Vagina (tissue), 2 donors: ENCODE results near the gene ZDHHC5. TPM values are rescaled to one million over a fixed set of nuclear protein-coding genes. Genes with fewer than 3 reads are reported as not detected.

Experiments
- DNase-seq, 2 donors: peaks; one replicate each; pipeline ENCODE4 v3.0.0-alpha.2; 2017; ENCODE audit errors: extremely low spot score in 2 of 2
- H3K27ac ChIP-seq: fragments of 200-600 bp; sonication (generic); one replicate; pipeline ENCODE4 v1.5.1; 2019
- H3K27me3 ChIP-seq: fragments of 200-600 bp; sonication (generic); one replicate; pipeline ENCODE4 v1.5.1; 2019
- H3K36me3 ChIP-seq, 2 donors: fragments of 200-600 bp; sonication (generic); one replicate each; pipeline ENCODE4 v1.5.1; 2017 to 2019
- H3K4me1 ChIP-seq: fragments of 200-600 bp; sonication (generic); one replicate; pipeline ENCODE4 v1.5.1; 2019
- H3K4me3 ChIP-seq, 2 donors: fragments of 200-600 bp; sonication (generic); 1 replicate in 1 of 2; 2 replicates in 1 of 2; pipeline ENCODE4 v1.5.1; 2016 to 2019
- H3K9me3 ChIP-seq: fragments of 200-600 bp; sonication (generic); one replicate; pipeline ENCODE4 v1.5.1; 2019
- POLR2A ChIP-seq, 2 donors: fragments of 450-650 bp; IDR thresholded peaks; one replicate each; pipeline ENCODE4 v1.6.1; 2017; ENCODE audit warnings: antibody characterized with exemption in 2 of 2, mild to moderate bottlenecking in 2 of 2, moderate library complexity in 2 of 2
- POLR2AphosphoS5 ChIP-seq, 2 donors: sonication (generic); formaldehyde crosslinking; IDR thresholded peaks; one replicate each; pipeline ENCODE4 v1.9.0; 2017; ENCODE audit warnings: antibody characterized with exemption in 2 of 2, mild to moderate bottlenecking in 2 of 2, low read depth in 1 of 2; ENCODE audit not compliant: insufficient read depth in 1 of 2
- intact Hi-C: fragments of 100-400 bp; cut with DNase I; formaldehyde crosslinking; loops from one replicate; pipeline ENCODE4 v1.15.1; 2023
- total RNA-seq: library from RNA; depleted of rRNA; stranded (reverse); fragments of >200 nt; gene quantifications from one replicate; pipeline ENCODE4 v1.2.3, GENCODE V29; 2016
- TF ChIP-seq, protein P1 (sequence below), 3 experiments: fragments of 450-650 bp in 2 of 3; fragments of 200-600 bp in 1 of 3; sonication (generic) in 1 of 3; IDR thresholded peaks; one replicate each; pipeline ENCODE4 v1.5.1; 2017 to 2019; ENCODE audit warnings: antibody characterized with exemption in 3 of 3, mild to moderate bottlenecking in 2 of 3, moderate library complexity in 2 of 3

Gene ZDHHC5
- total RNA-seq, 1 donor from 2014 or later: 46.2 TPM

DNA sequence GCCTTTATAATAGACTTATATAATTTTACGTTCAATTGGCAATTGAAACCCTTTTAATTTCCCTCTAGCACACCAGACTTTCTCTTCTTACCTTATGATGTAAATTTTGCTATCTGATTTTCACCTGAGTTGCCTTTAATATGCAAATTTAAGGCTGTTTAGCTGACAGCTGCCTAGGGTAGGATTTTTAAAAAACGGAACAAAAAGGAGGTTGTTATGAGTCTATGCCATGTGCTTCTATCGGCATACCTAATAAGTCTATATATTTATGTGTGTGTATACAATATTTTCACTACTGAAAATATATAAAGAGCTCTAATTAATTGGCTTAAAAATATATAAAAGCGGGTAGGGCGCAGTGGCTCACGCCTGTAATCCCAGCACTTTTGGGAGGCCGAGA, 61.6 kb downstream of the ZDHHC5 start:
- Histone ChIP-seq H3K27me3 (no peaks in the 10 kb centered on the region), H3K4me3 (no peak overlapping the region), H3K4me1 (peaks cover 4% of the 10 kb centered on the region), H3K27ac (no peak overlapping the region), H3K36me3 (no peaks in the 10 kb centered on the region), H3K9me3 (no peaks in the 10 kb centered on the region)
- TF ChIP-seq POLR2A (IDR thresholded peaks at IDR 0.05) (no peak), POLR2AphosphoS5 (IDR thresholded peaks at IDR 0.05; ENCODE audit: insufficient read depth in 1 of 2, low read depth in 1 of 2) (no peak)
- TF ChIP-seq, protein P1, sequence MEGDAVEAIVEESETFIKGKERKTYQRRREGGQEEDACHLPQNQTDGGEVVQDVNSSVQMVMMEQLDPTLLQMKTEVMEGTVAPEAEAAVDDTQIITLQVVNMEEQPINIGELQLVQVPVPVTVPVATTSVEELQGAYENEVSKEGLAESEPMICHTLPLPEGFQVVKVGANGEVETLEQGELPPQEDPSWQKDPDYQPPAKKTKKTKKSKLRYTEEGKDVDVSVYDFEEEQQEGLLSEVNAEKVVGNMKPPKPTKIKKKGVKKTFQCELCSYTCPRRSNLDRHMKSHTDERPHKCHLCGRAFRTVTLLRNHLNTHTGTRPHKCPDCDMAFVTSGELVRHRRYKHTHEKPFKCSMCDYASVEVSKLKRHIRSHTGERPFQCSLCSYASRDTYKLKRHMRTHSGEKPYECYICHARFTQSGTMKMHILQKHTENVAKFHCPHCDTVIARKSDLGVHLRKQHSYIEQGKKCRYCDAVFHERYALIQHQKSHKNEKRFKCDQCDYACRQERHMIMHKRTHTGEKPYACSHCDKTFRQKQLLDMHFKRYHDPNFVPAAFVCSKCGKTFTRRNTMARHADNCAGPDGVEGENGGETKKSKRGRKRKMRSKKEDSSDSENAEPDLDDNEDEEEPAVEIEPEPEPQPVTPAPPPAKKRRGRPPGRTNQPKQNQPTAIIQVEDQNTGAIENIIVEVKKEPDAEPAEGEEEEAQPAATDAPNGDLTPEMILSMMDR (IDR thresholded peaks at IDR 0.05): no peak
- intact Hi-C loops: no loop called here
- no peak for DNase-seq

DNA sequence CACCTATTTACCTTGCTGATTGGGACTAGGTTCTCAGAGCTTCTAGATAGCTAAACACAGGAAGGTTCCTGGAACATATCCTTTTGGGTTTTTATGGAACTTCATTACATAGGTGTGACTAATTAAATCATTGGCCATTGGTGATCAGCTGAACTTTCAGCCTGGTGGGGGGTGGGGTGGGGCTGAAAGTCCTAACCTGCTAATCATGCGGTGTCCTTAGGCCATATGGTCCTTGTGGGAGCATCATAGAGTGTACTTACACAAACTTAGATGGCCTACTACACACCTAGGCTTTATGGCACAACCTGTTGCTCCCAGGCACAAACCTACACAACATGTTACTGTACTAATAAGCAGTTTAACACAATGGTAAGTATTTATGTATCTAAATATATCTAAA, 64.7 kb downstream of the ZDHHC5 start:
- H3K27me3 ChIP-seq: no peaks in the 10 kb centered on the region
- intact Hi-C loops: no loop called here

DNA sequence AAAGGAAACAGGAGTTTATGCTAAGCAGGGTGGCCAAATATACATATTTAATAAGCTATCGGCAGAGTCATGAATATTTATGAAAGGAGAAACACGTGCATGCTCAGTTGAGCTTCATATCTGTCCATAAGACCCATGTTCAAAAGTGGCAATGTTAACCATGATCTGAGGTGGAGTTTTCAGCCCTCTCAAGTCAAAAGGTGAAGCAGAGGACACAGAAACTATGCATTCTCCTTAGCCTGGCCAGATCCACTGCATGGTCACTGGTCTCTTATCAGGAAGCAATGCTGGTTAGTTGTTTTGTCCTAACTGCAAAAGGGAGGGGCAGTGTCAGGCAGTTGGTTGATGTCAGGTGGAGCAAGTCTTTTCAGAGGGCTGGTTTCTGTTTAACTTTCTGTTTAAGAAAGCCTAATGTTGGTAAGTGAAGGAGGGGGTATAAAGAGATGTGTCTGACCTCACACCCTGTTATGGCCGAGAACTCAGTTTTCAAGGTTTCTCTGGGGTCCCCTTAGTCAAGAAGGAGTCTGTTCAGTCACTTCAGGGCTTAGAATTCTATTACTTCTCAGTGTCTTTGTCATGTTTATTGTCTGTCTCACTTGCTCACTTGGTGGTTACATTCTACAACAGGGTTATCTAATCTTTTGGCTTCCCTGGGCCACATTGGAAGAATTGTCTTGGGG, 67.8 kb downstream of the ZDHHC5 start:
- Histone ChIP-seq H3K27ac (no peak overlapping the region), H3K9me3 (no peaks in the 10 kb centered on the region), H3K27me3 (no peaks in the 10 kb centered on the region), H3K4me1 (peaks cover 9% of the 10 kb centered on the region), H3K36me3 (peaks cover 0 to 17% of the 10 kb centered on the region in 2 donors), H3K4me3 (no peak overlapping the region)
- TF ChIP-seq POLR2A (IDR thresholded peaks at IDR 0.05) (no peak), POLR2AphosphoS5 (IDR thresholded peaks at IDR 0.05; ENCODE audit: insufficient read depth in 1 of 2, low read depth in 1 of 2) (no peak)
- TF ChIP-seq, protein P1 (IDR thresholded peaks at IDR 0.05): no peak
- no peak for DNase-seq
- intact Hi-C loops: no loop called here

More for the DNA sequence above, 64.7 kb downstream of the ZDHHC5 start:
- Histone ChIP-seq H3K27ac (no peak overlapping the region), H3K4me1 (peaks cover 4% of the 10 kb centered on the region), H3K36me3 (peaks cover 0 to under 1% of the 10 kb centered on the region in 2 donors), H3K9me3 (no peaks in the 10 kb centered on the region), H3K4me3 (no peak overlapping the region)
- TF ChIP-seq, protein P1 (IDR thresholded peaks at IDR 0.05): no peak
- no peak for TF ChIP-seq POLR2A (IDR thresholded peaks at IDR 0.05)
- TF ChIP-seq POLR2AphosphoS5 (IDR thresholded peaks at IDR 0.05; ENCODE audit: insufficient read depth in 1 of 2, low read depth in 1 of 2): no peak
- no peak for DNase-seq

DNA sequence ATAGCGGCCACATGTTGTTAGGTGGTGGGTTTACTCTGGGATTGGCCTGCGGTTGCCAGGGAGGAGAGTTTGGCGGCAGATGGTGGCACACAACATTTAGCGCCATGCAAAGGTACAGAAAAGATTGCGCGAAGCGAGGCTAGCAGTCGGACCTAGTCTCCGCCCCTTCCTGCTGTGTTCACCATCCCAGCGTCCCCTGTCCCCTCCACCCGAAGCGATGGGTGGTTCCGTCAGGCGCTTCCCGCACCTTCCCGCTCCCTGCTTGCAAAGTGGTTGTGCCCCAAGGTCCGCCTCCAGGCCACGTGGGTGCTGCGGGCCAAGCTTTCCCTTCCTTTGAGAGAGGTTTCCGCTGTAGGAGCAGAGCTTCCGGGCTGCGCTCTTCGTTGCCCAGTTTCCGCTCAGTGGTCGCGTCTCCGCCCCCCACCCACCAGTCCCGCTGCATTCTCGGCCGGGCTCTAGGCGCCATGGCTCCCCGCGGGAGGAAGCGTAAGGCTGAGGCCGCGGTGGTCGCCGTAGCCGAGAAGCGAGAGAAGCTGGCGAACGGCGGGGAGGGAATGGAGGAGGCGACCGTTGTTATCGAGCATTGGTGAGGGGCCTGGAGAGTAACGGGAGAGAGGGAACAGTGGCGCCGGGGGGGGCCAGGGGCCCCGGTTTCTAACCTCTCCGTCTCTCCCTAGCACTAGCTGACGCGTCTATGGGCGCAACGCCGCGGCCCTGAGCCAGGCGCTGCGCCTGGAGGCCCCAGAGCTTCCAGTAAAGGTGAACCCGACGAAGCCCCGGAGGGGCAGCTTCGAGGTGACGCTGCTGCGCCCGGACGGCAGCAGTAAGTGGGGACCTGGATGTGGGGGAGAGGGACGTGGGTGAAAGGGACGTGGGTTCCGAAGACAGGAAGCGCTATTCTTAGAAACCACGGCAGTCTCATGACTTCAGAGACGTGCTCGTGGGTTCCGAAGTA, 73.5 kb downstream of the ZDHHC5 start, which contains the start of gene SELENOH:
TSS of gene SELENOH (plus strand) at position 360 of the 955 bp plus-strand sequence. CDS start at position 465, 105 bp downstream.
- Histone ChIP-seq H3K27ac (peak within 1 kb of the TSS; percentile 86), H3K27me3 (no peaks in the 10 kb centered on the region), H3K36me3 (peaks cover 0 to 41% of the 10 kb centered on the region in 2 donors), H3K4me1 (peaks cover 20% of the 10 kb centered on the region), H3K4me3 (peak within 1 kb of the TSS; percentile 71 to 88), H3K9me3 (no peaks in the 10 kb centered on the region)
- intact Hi-C loops: loop anchor here (10.0 kb wide), 1 partner anchor 53 kb away; no protein-coding TSS in a partner anchor
- TF ChIP-seq, protein P1 (IDR thresholded peaks at IDR 0.05): no peak
- TF ChIP-seq POLR2A (IDR thresholded peaks at IDR 0.05): peak in 1 of 2 donors; percentile 50
- TF ChIP-seq POLR2AphosphoS5 (IDR thresholded peaks at IDR 0.05; ENCODE audit: insufficient read depth in 1 of 2, low read depth in 1 of 2): peak; percentile 96
- peak in 1 of 2 donors; percentile 98 for DNase-seq
